Neural cell (in vitro differentiated cells): ENCODE measurements around the gene C2CD3. TPM values are rescaled to one million over a fixed set of nuclear protein-coding genes. Genes with fewer than 3 reads are reported as not detected.

Experiments
- H2AFZ ChIP-seq: fragments of 200-600, 300-800 bp; sonication (generic), shearing (Covaris generic); 2 replicates; pipeline ENCODE4 v1.6.0; 2014; ENCODE audit warnings: low read depth, mild to moderate bottlenecking, antibody characterized with exemption, low read length, moderate library complexity
- H3F3A ChIP-seq: fragments of 200-600 bp; shearing (Covaris generic); 2 replicates; pipeline ENCODE4 v1.6.1; 2016; ENCODE audit warnings: mild to moderate bottlenecking, moderate library complexity, mixed read lengths, antibody characterized with exemption, low read length; ENCODE audit not compliant: insufficient read depth, poor library complexity, severe bottlenecking
- H3K27ac ChIP-seq: fragments of 200-600, 300-800 bp; sonication (generic), shearing (Covaris generic); 2 replicates; pipeline ENCODE4 v1.5.1; 2014; ENCODE audit warnings: mild to moderate bottlenecking, low read length, moderate library complexity
- H3K27me3 ChIP-seq: fragments of 300-800, 200-600 bp; sonication (generic), shearing (Covaris generic); 2 replicates; pipeline ENCODE4 v1.6.0; 2014; ENCODE audit warnings: mild to moderate bottlenecking, low read depth, low read length, moderate library complexity; ENCODE audit not compliant: insufficient read depth
- H3K36me3 ChIP-seq: fragments of 300-800, 200-600 bp; sonication (generic), shearing (Covaris generic); 2 replicates; pipeline ENCODE4 v1.5.1; 2014; ENCODE audit warnings: mild to moderate bottlenecking, antibody characterized with exemption, low read length, moderate library complexity; ENCODE audit not compliant: insufficient read depth
- H3K4me2 ChIP-seq: fragments of 300-800, 200-600 bp; sonication (generic), shearing (Covaris generic); 2 replicates; pipeline ENCODE4 v1.6.0; 2014; ENCODE audit warnings: mild to moderate bottlenecking, low read length
- H3K4me3 ChIP-seq: fragments of 300-800, 200-600 bp; sonication (generic), shearing (Covaris generic); 2 replicates; pipeline ENCODE4 v1.5.1; 2014; ENCODE audit warnings: mild to moderate bottlenecking, low read length, moderate library complexity
- H3K79me2 ChIP-seq: fragments of 200-600 bp; shearing (Covaris generic); replicated peaks from 2 replicates; pipeline ENCODE4 v1.6.0; 2014; ENCODE audit warnings: mild to moderate bottlenecking, low read length, moderate library complexity; ENCODE audit not compliant: insufficient read depth
- H3K9ac ChIP-seq: fragments of 300-800, 200-600 bp; sonication (generic), shearing (Covaris generic); 2 replicates; pipeline ENCODE4 v1.6.1; 2016; ENCODE audit warnings: mild to moderate bottlenecking, low read length, mixed read lengths
- H3K9me2 ChIP-seq: fragments of 200-600 bp; shearing (Covaris generic); 2 replicates; pipeline ENCODE4 v1.6.1; 2016; ENCODE audit warnings: mild to moderate bottlenecking, low read length, mixed read lengths; ENCODE audit not compliant: insufficient read depth
- H3K9me3 ChIP-seq: fragments of 200-600, 300-800 bp; sonication (generic), shearing (Covaris generic); 2 replicates; pipeline ENCODE4 v1.6.1; 2016; ENCODE audit warnings: mild to moderate bottlenecking, mixed run types, low read length, moderate library complexity, mixed read lengths
- H4K20me1 ChIP-seq: fragments of 200-600 bp; shearing (Covaris generic); 2 replicates; pipeline ENCODE4 v1.6.1; 2016; ENCODE audit warnings: mild to moderate bottlenecking, mixed run types; ENCODE audit not compliant: insufficient read depth
- EP300 ChIP-seq: fragments of 450-650 bp; conservative IDR thresholded peaks from 2 replicates; pipeline ENCODE4 v1.6.1; 2014; ENCODE audit warnings: antibody characterized with exemption, mild to moderate bottlenecking, moderate library complexity; ENCODE audit not compliant: poor library complexity, severe bottlenecking
- EZH2 ChIP-seq: fragments of 200-600, 300-800 bp; shearing (Covaris generic), sonication (generic); IDR thresholded peaks from 2 replicates; pipeline ENCODE4 v1.6.1; 2014; ENCODE audit warnings: antibody characterized with exemption, low read length, borderline replicate concordance, mild to moderate bottlenecking; ENCODE audit not compliant: insufficient read depth, poor library complexity, severe bottlenecking
- MXI1 ChIP-seq: fragments of 450-650 bp; conservative IDR thresholded peaks from 2 replicates; pipeline ENCODE4 v1.6.1; 2014; ENCODE audit warnings: antibody characterized with exemption, mild to moderate bottlenecking; ENCODE audit not compliant: poor library complexity, severe bottlenecking
- POLR2AphosphoS5 ChIP-seq: IDR thresholded peaks from 2 replicates; pipeline ENCODE4 v1.6.1; 2012
- RAD21 ChIP-seq: fragments of 450-650 bp; conservative IDR thresholded peaks from 2 replicates; pipeline ENCODE4 v1.6.1; 2014; ENCODE audit warnings: antibody characterized with exemption, mild to moderate bottlenecking, moderate library complexity
- SMC3 ChIP-seq: fragments of 450-650 bp; conservative IDR thresholded peaks from 2 replicates; pipeline ENCODE4 v1.6.1; 2014; ENCODE audit warnings: antibody characterized with exemption, mild to moderate bottlenecking, moderate library complexity; ENCODE audit not compliant: poor library complexity
- TAF1 ChIP-seq: IDR thresholded peaks from 2 replicates; pipeline ENCODE4 v1.6.1; 2012; ENCODE audit warnings: low read depth
- polyA plus RNA-seq: library from polyadenylated mRNA; depleted of rRNA; stranded (reverse); fragments of >200 nt; gene quantifications from 2 replicates; pipeline ENCODE4 v1.2.3, GENCODE V29; 2014
- TF ChIP-seq, protein P1 (sequence below): fragments of 450-650 bp; IDR thresholded peaks from 2 replicates; pipeline ENCODE4 v1.5.1; 2014; ENCODE audit warnings: antibody characterized with exemption, mild to moderate bottlenecking, moderate library complexity; ENCODE audit not compliant: poor library complexity, severe bottlenecking
- TF ChIP-seq, protein P2 (sequence below): IDR thresholded peaks from 2 replicates; pipeline ENCODE4 v1.6.1; 2012; ENCODE audit warnings: borderline replicate concordance

Gene C2CD3
- polyA plus RNA-seq, 1 donor from 2014 or later = 13.2 TPM

- Histone ChIP-seq H3K27ac (no peak overlapping the region), H4K20me1 (no peaks in the 10 kb centered on the region), H3K4me2 (no peak overlapping the region), H3K9me2 (no peaks in the 10 kb centered on the region), H2AFZ (no peak overlapping the region), H3K27me3 (no peaks in the 10 kb centered on the region), H3K9ac (no peak overlapping the region), H3K9me3 (no peaks in the 10 kb centered on the region), H3K36me3 (peaks cover 15% of the 10 kb centered on the region), H3F3A (peaks cover 3% of the 10 kb centered on the region), H3K4me3 (no peak overlapping the region), H3K79me2 (no peaks in the 10 kb centered on the region)
- TF ChIP-seq RAD21 (no peak), EZH2 (no peak), TAF1 (no peak), SMC3 (no peak), POLR2AphosphoS5 (no peak), MXI1 (no peak), EP300 (no peak)
- TF ChIP-seq, protein P1, sequence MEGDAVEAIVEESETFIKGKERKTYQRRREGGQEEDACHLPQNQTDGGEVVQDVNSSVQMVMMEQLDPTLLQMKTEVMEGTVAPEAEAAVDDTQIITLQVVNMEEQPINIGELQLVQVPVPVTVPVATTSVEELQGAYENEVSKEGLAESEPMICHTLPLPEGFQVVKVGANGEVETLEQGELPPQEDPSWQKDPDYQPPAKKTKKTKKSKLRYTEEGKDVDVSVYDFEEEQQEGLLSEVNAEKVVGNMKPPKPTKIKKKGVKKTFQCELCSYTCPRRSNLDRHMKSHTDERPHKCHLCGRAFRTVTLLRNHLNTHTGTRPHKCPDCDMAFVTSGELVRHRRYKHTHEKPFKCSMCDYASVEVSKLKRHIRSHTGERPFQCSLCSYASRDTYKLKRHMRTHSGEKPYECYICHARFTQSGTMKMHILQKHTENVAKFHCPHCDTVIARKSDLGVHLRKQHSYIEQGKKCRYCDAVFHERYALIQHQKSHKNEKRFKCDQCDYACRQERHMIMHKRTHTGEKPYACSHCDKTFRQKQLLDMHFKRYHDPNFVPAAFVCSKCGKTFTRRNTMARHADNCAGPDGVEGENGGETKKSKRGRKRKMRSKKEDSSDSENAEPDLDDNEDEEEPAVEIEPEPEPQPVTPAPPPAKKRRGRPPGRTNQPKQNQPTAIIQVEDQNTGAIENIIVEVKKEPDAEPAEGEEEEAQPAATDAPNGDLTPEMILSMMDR = no peak
- TF ChIP-seq, protein P2, sequence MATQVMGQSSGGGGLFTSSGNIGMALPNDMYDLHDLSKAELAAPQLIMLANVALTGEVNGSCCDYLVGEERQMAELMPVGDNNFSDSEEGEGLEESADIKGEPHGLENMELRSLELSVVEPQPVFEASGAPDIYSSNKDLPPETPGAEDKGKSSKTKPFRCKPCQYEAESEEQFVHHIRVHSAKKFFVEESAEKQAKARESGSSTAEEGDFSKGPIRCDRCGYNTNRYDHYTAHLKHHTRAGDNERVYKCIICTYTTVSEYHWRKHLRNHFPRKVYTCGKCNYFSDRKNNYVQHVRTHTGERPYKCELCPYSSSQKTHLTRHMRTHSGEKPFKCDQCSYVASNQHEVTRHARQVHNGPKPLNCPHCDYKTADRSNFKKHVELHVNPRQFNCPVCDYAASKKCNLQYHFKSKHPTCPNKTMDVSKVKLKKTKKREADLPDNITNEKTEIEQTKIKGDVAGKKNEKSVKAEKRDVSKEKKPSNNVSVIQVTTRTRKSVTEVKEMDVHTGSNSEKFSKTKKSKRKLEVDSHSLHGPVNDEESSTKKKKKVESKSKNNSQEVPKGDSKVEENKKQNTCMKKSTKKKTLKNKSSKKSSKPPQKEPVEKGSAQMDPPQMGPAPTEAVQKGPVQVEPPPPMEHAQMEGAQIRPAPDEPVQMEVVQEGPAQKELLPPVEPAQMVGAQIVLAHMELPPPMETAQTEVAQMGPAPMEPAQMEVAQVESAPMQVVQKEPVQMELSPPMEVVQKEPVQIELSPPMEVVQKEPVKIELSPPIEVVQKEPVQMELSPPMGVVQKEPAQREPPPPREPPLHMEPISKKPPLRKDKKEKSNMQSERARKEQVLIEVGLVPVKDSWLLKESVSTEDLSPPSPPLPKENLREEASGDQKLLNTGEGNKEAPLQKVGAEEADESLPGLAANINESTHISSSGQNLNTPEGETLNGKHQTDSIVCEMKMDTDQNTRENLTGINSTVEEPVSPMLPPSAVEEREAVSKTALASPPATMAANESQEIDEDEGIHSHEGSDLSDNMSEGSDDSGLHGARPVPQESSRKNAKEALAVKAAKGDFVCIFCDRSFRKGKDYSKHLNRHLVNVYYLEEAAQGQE = no peak
These were observed 28.2 kb downstream of the C2CD3 start for GRCh38 chr11:74142624-74143023.

GRCh38 chr11:74141908-74142307 lies 28.9 kb downstream of the C2CD3 start:
- Histone ChIP-seq H3K36me3 (peaks cover 15% of the 10 kb centered on the region), H3K79me2 (no peaks in the 10 kb centered on the region), H3K4me2 (no peak overlapping the region), H3K27ac (no peak overlapping the region), H3F3A (peaks cover 3% of the 10 kb centered on the region), H3K9me2 (no peaks in the 10 kb centered on the region), H3K9me3 (no peaks in the 10 kb centered on the region), H2AFZ (no peak overlapping the region), H3K9ac (no peak overlapping the region), H4K20me1 (no peaks in the 10 kb centered on the region), H3K4me3 (no peak overlapping the region), H3K27me3 (no peaks in the 10 kb centered on the region)
- TF ChIP-seq RAD21 = no peak
- TF ChIP-seq EP300 = no peak
- TF ChIP-seq MXI1 = no peak
- TF ChIP-seq TAF1 = no peak
- TF ChIP-seq EZH2 = no peak
- TF ChIP-seq SMC3 = no peak
- TF ChIP-seq, protein P1 = no peak
- TF ChIP-seq, protein P2 = no peak
- no peak for TF ChIP-seq POLR2AphosphoS5
